H1 (cell line): ENCODE data around the gene TRIM10. TPM values are rescaled to one million over a fixed set of nuclear protein-coding genes. Genes with fewer than 3 reads are reported as not detected.

Experiments used
- BACH1 ChIP-seq: IDR thresholded peaks from 2 replicates; pipeline ENCODE4 v1.6.1; 2012; ENCODE audit warnings: low read length, improper control_type of control experiment
- EP300 ChIP-seq, 2 experiments: IDR thresholded peaks; 1 replicate in 1 of 2; 2 replicates in 1 of 2; pipeline ENCODE4 v1.6.1; 2011 to 2012; ENCODE audit warnings: low read depth in 2 of 2, low read length in 2 of 2, mild to moderate bottlenecking in 2 of 2, borderline replicate concordance in 1 of 2, inconsistent platforms in 1 of 2, moderate library complexity in 1 of 2
- polyA plus RNA-seq, 7 experiments: library from polyadenylated mRNA; depleted of rRNA in 3 of 7; stranded (reverse) in 5 of 7; unstranded in 2 of 7; fragments of >200 nt in 5 of 7; fragments of 200-250 nt in 2 of 7; gene quantifications; 1 replicate in 5 of 7; 2 replicates in 1 of 7; 4 replicates in 1 of 7; pipeline versions ENCODE4 v1.2.1 to v1.2.3, GENCODE V29; 2011 to 2013; ENCODE audit warnings: missing spikeins in 2 of 7, mixed read lengths in 2 of 7
- total RNA-seq: library from RNA; stranded (reverse); fragmentation: NEBNext Ultra II Directional; extraction: Animal tissue kit (Norgen Biotek cat#: 25700); gene quantifications from 2 replicates; pipeline ENCODE4 v1.2.1, GENCODE V29; 2021
- TF ChIP-seq, protein P1 (sequence below): IDR thresholded peaks from 2 replicates; pipeline ENCODE4 v1.6.1; 2011; ENCODE audit warnings: low read length, improper control_type of control experiment

TRIM10 gene
- total and polyA plus RNA-seq, 2 of the 8 experiments (the other 6 are each of a cell fraction or from before 2014, with no cell fraction given): 0.06 TPM; not detected in 1

DNA sequence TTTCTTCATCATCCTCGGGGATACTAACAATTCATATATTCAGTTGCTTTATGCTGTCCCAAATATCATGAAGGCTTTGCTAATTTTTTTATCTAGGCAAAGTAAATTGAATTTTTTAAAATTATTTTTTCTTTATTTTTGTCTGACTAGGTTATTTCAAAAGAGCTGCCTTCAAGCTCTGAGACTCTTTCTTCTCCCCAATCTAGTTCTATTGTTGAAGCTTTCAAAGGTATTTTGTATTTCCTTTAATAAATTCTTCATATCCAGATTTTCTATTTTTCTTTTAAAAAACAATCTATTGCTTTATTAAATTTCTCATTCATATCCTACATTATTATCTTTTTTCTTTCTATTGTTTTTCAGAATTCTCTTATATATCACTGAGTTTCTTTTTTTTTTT, 19.1 kb upstream of the TRIM10 start (continued):
- no peak for TF ChIP-seq EP300 (IDR thresholded peaks at IDR 0.05; ENCODE audit: borderline replicate concordance in 1 of 2, low read depth in 2 of 2, low read length in 2 of 2)
- TF ChIP-seq, protein P1, sequence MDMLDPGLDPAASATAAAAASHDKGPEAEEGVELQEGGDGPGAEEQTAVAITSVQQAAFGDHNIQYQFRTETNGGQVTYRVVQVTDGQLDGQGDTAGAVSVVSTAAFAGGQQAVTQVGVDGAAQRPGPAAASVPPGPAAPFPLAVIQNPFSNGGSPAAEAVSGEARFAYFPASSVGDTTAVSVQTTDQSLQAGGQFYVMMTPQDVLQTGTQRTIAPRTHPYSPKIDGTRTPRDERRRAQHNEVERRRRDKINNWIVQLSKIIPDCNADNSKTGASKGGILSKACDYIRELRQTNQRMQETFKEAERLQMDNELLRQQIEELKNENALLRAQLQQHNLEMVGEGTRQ: no peak
- no peak for TF ChIP-seq BACH1
